Psoas muscle (tissue), 8 donors: ENCODE data around the gene TCFL5. TPM values are rescaled to one million over a fixed set of nuclear protein-coding genes. Genes with fewer than 3 reads are reported as not detected.

Experiments
- ATAC-seq, 4 donors: fragments of 200-7000 bp; cut with Tn5 transposase; one replicate each; pipeline ENCODE4 v1.9.1; 2020; ENCODE audit warnings: moderate library complexity in 3 of 4, mild to moderate bottlenecking in 2 of 4
- DNase-seq, 2 donors: peaks; one replicate each; pipeline ENCODE4 v3.0.0-alpha.2; 2020
- H3K27ac ChIP-seq: fragments of 200-600 bp; one replicate; pipeline ENCODE4 v1.8.0; 2022
- H3K27me3 ChIP-seq, 3 donors: fragments of 200-600 bp in 1 of 3; one replicate each; pipeline versions ENCODE4 v1.6.1 to v1.8.0; 2013 to 2022; ENCODE audit warnings: low read length in 2 of 3, mild to moderate bottlenecking in 2 of 3, moderate library complexity in 1 of 3; ENCODE audit not compliant: insufficient read depth in 3 of 3
- H3K36me3 ChIP-seq, 2 donors: fragments of 200-600 bp in 1 of 2; one replicate each; pipeline versions ENCODE4 v1.6.1 to v1.8.0; 2013 to 2022; ENCODE audit warnings: low read depth in 1 of 2, mild to moderate bottlenecking in 1 of 2, moderate library complexity in 1 of 2; ENCODE audit not compliant: insufficient read depth in 1 of 2
- H3K4me1 ChIP-seq: fragments of 200-600 bp; one replicate; pipeline ENCODE4 v1.8.0; 2022
- H3K4me3 ChIP-seq: fragments of 200-600 bp; one replicate; pipeline ENCODE4 v1.8.0; 2022; ENCODE audit warnings: mild to moderate bottlenecking
- H3K9me3 ChIP-seq: fragments of 200-600 bp; one replicate; pipeline ENCODE4 v1.8.0; 2022
- CTCF ChIP-seq: fragments of 200-600 bp; IDR thresholded peaks from one replicate; pipeline ENCODE4 v1.8.0; 2022; ENCODE audit warnings: antibody characterized with exemption
- WGBS, 3 donors: extraction: QIAGEN DNeasy Blood & Tissue Kit; methylation state at CpG; one replicate each; pipeline versions ENCODE4 v1.1.6 to v1.1.7; 2013; 5-methylcytosine and 5-hydroxymethylcytosine counted together
- intact Hi-C, 2 donors: fragments of 100-400 bp; cut with DNase I; formaldehyde crosslinking; loops; one replicate each; pipeline versions ENCODE4 v1.11.0 to v1.14.2; 2022
- polyA plus RNA-seq, 3 donors: library from polyadenylated mRNA; stranded (reverse); fragments of 200-250 nt; gene quantifications; one replicate each; pipeline ENCODE4 v1.2.3, GENCODE V29; 2013
- total RNA-seq, 4 donors: library from RNA; stranded (reverse); fragmentation: NEBNext Ultra II Directional in 2 of 4; extraction: Animal tissue kit (Norgen Biotek cat#: 25700) in 2 of 4; gene quantifications; one replicate each; pipeline versions ENCODE4 v1.2.1 to v1.2.4, GENCODE V29; 2021 to 2023
- donor health status: healthy with polysubstance abuse.
- donor health status: DM: no; HTN: no; CAD: no; lungs with moderate emphysema.
- donor health status: Bipolar disorder and iron deficiency.
- donor health status: healthy.
- donor health status: DM: yes; HTN: yes; CAD: no.
- donor health status: DM: no; HTN: no; CAD: no.
- donor health status: DM: no; HTN: no; CAD: no.
- donor health status: DM: yes; HTN: yes; CAD: no.

The TCFL5 gene
- total and polyA plus RNA-seq, 7 donors: 2.3 to 5.2 (median 3.9) TPM

GRCh38 chr20:62860391-62860923 is 1.2 kb downstream of the TCFL5 start:
- ATAC-seq: no peak
- H3K9me3 ChIP-seq: no peaks in the 10 kb centered on the region
- peak overlapping the region; percentile 53 for H3K4me3 ChIP-seq
- H3K27ac ChIP-seq: no peak overlapping the region
- H3K4me1 ChIP-seq: peaks cover 10% of the 10 kb centered on the region
- peaks cover 0 to 5% (median 0%) of the 10 kb centered on the region in 3 donors for H3K27me3 ChIP-seq
- peak in 1 of 2 donors; percentile 52 for DNase-seq
- no peak for TF ChIP-seq CTCF
- peaks cover 0 to 20% of the 10 kb centered on the region in 2 donors for H3K36me3 ChIP-seq
- 14 to 21% (median 21%) methylated on average over 23 to 24 of the region's 24 CpGs for WGBS, 3 donors
- intact Hi-C loops: no loop called here

- Histone ChIP-seq H3K9me3 (no peaks in the 10 kb centered on the region), H3K27me3 (peaks cover 0 to 5% (median 0%) of the 10 kb centered on the region in 3 donors), H3K4me3 (no peak overlapping the region), H3K27ac (no peak overlapping the region), H3K4me1 (peaks cover 10% of the 10 kb centered on the region), H3K36me3 (peaks cover 0 to 24% of the 10 kb centered on the region in 2 donors)
- no peak for ATAC-seq
- DNase-seq: peak in 1 of 2 donors; percentile 22
- intact Hi-C loops: no loop called here
- no peak for TF ChIP-seq CTCF
- WGBS, 3 donors: 90 to 95% (median 93%) methylated on average over 12 of the region's 12 CpGs
Observed at GRCh38 chr20:62859721-62860120, 1.9 kb downstream of the TCFL5 start.

- WGBS, 3 donors: 90 to 94% (median 91%) methylated on average over 18 to 20 of the region's 23 CpGs
- intact Hi-C loops: no loop called here
Observed at GRCh38 chr20:62858058-62858830, 3.4 kb downstream of the TCFL5 start.

GRCh38 chr20:62856931-62857619 is 4.5 kb downstream of the TCFL5 start:
- TF ChIP-seq CTCF: no peak
- Histone ChIP-seq H3K27me3 (peaks cover 0 to 5% (median 0%) of the 10 kb centered on the region in 3 donors), H3K4me1 (peaks cover 10% of the 10 kb centered on the region), H3K9me3 (no peaks in the 10 kb centered on the region), H3K4me3 (no peak overlapping the region), H3K36me3 (peaks cover 0 to 35% of the 10 kb centered on the region in 2 donors), H3K27ac (no peak overlapping the region)
- intact Hi-C loops: no loop called here
- ATAC-seq: no peak
- 94% methylated on average over 25 of the region's 25 CpGs for WGBS, 3 donors
- no peak for DNase-seq

More at GRCh38 chr20:62858058-62858830, 3.4 kb downstream of the TCFL5 start:
- no peak for TF ChIP-seq CTCF
- Histone ChIP-seq H3K27me3 (peaks cover 0 to 5% (median 0%) of the 10 kb centered on the region in 3 donors), H3K4me1 (peaks cover 10% of the 10 kb centered on the region), H3K9me3 (no peaks in the 10 kb centered on the region), H3K36me3 (peaks cover 0 to 29% of the 10 kb centered on the region in 2 donors), H3K27ac (no peak overlapping the region), H3K4me3 (no peak overlapping the region)
- ATAC-seq: no peak
- no peak for DNase-seq
